ENCODE data around the gene KAT5.
"Not testable (repeated sequence)": the region's sequence is repeated elsewhere in the genome, so short reads cannot be mapped to it uniquely, and the experiment has no call there.

KAT5 gene

DNA sequence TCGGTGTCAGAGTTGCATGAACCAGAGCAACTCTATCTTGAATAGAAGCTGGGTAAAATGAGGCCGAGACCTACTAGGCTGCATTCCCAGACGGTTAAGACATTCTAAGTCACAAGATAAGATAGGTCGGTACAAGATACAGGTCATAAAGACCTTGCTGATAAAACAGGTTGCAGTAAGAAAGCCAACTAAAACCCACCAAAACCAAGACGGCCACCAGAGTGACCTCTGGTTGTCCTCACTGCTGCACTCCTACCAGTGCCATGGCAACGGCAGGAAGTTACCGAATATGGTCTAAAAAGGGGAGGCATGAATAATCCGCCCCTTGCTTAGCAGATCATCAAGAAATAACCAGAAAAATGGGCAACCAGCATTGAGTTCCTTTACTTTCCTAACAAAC, 2.4 kb upstream of the KAT5 start:
- no peak for DNase-seq (ENCODE audit: low spot score)

DNA sequence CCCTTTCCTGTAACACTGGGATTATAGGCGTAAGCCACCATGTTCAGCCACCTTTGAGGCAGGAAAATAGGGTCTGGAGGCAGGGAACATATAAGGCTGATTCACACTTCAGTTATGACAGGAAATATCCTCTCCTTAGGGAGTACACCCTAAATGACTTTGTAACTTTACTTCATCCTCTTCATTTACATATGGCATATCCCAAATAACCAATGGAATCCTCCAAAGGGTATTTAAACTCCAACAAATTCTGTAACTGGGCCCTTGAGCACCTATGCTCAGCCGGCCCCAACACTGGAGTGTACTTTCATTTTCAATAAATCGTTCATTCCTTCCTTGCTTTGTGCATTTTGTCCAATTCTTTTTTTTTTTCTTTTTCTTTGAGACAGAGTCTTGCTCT, 1.6 kb upstream of the KAT5 start:
- DNase-seq (ENCODE audit: low spot score): no peak

DNA sequence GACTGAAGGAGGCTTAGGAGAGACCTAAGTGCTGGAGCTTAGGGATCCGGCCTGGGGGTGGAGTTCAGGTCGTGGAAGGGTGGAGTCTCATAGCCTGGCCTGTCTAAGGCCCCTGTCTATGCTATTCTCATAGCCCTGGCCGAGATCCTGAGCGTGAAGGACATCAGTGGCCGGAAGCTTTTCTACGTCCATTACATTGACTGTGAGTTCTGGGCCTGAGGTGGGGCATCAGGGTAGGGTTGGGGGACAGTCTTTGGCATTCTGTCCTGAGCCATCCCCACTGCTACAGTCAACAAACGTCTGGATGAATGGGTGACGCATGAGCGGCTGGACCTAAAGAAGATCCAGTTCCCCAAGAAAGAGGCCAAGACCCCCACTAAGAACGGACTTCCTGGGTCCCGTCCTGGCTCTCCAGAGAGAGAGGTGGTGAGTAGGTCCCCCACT, 603 bp downstream of the KAT5 start:
- no peak for DNase-seq (ENCODE audit: low spot score)

DNA sequence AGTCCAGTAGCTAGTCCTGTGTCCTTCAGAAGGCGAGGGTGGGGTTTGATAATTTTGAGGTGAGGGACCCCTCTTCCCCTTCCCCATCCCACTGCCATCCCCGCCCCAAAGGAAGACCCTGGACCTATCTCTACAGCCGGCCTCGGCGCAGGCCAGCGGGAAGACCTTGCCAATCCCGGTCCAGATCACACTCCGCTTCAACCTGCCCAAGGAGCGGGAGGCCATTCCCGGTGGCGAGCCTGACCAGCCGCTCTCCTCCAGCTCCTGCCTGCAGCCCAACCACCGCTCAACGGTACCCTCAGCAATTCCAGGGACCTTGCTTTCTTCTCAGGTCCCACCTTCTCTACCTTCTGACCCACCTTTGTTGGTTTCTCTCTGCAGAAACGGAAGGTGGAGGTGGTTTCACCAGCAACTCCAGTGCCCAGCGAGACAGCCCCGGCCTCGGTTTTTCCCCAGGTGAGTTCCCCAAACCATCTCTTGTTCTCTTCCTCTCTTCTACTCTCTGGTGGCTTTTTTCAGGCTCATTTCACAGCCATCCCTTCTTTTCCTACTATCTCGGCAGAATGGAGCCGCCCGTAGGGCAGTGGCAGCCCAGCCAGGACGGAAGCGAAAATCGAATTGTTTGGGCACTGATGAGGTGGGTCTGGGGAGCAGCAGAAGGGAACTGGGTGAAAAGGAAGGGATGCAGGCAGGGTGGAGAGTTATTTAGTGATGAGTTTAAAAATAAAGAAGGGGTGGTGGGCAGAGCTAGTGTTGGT, 1.3 kb downstream of the KAT5 start:
- no peak for DNase-seq (ENCODE audit: low spot score)

DNA sequence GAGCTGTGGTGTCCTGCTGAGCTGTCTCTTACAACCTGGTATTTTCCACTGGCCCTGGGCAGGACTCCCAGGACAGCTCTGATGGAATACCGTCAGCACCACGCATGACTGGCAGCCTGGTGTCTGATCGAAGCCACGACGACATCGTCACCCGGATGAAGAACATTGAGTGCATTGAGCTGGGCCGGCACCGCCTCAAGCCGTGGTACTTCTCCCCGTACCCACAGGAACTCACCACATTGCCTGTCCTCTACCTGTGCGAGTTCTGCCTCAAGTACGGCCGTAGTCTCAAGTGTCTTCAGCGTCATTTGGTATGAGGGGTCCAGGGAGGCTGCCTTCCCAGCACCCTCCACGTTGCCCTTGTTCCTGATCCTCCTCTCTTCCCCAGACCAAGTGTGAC, 2.4 kb downstream of the KAT5 start:
- DNase-seq (ENCODE audit: low spot score): no peak

DNA sequence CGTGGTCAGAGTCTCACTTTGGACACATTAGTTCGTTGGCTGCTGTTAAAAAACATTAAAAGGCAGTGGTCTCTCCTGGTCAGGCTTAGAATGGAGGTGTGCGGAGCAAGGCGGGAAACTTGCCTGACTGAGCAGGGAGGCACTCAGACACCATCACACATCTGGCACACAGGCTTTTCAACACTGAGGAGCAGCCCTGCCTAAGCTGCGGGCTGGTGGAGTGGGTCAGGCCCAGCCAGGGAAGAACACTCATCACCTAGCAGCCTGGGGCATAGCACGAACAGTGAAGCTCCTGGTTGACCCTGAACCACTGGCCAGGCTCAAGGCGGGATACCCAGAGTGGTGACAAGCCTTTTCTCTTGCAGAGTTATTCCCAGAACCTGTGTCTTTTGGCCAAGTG, 4.2 kb downstream of the KAT5 start:
- no peak for DNase-seq (ENCODE audit: low spot score)

DNA sequence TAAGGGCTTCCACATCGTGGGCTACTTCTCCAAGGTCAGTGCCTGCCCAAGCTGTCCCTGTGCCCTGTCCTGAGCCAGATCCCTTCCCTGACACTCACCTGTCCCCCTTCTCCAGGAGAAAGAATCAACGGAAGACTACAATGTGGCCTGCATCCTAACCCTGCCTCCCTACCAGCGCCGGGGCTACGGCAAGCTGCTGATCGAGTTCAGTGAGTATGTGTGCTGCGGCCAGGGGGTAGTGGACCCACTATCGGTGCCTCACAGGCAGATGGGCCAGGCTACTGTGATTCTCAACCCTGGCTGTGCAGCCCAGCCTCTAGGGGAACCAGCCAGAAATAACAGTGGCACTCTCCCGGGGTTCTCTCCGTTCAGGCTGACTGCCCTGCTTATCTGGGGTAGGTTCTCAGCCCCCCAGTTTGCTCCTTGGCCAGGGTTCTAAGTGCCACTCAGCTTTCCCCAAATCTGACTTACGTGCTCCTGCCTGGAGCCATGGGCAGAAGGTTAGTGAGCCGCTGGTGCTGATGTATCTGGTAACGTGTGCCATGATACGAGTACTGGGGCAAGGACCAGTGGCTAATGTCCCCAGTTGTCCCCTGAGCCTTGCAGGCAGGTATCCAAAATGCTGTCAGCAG, 4.8 kb downstream of the KAT5 start:
- DNase-seq (ENCODE audit: low spot score): no peak

DNA sequence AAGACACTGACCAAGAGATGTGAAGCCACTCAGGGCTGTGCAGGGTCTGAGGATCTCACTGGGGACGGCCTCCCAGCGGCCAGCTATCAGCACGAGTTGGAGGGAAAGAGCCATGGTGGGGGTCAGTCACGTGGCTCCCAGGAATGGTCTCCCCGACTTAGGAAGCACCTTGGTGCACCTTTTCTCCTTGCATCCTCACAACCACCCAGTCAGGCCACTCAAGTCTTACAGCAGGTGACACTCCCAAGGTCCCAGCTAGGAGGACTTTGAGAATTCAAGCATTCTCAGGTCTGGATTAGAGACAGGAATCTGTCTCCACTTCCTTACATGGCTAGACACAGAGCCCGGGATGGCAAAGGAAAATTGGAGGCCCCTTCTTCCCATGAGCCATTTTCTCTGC, 5.9 kb downstream of the KAT5 start:
- DNase-seq (ENCODE audit: low spot score): no peak

DNA sequence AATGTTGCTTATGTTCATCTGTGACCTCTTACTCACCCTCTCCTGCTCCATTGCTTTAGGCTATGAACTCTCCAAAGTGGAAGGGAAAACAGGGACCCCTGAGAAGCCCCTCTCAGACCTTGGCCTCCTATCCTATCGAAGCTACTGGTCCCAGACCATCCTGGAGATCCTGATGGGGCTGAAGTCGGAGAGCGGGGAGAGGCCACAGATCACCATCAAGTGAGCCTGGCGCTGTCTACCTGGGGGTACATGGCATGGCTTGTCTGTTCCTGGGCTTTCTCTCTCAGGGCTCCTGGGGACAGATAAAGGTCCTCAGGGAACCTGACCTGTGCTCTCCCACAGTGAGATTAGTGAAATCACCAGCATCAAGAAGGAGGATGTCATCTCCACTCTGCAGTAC, 6.5 kb downstream of the KAT5 start:
- no peak for DNase-seq (ENCODE audit: low spot score)

DNA sequence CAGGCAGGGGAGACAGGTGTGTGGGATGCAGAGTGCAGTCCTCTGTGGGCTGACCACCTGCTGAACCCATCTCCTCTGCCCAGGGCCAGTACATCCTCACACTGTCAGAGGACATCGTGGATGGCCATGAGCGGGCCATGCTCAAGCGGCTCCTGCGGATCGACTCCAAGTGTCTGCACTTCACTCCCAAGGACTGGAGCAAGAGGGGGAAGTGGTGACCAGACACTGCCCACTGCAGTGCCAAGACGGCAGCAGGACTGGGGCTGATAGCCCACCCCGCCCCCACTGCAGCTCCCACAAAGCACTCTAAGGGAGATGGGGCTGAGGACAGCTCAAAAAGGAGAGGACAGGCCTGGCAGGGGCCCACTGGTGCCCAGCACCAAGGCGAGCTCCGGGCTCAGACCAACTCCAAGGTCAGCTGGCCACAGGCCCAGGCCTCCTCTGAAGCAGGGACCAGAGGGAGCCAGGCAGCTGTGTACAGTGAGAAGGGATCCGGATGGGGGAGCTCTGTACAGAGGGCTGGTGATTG, 7.0 kb downstream of the KAT5 start:
- no peak for DNase-seq (ENCODE audit: low spot score)

DNA sequence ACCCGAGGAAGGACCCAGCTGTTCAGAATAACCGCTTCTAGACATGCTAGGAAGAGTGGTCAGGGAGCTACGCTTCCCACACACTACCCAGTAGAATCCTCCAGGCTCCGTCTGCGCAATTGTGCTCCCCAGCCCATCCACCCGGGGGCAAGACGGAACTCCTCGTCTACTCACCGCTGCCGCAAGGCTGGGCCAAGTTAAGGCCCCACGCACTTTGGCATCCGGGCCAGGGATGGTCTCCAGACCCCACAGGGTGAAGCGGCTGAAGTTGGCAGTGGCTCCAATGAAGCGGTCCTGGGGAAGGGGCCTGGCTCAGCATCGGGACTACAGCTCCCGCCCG, 7.8 kb downstream of the KAT5 start:
- peak; percentile 44 for DNase-seq (ENCODE audit: low spot score)

DNA sequence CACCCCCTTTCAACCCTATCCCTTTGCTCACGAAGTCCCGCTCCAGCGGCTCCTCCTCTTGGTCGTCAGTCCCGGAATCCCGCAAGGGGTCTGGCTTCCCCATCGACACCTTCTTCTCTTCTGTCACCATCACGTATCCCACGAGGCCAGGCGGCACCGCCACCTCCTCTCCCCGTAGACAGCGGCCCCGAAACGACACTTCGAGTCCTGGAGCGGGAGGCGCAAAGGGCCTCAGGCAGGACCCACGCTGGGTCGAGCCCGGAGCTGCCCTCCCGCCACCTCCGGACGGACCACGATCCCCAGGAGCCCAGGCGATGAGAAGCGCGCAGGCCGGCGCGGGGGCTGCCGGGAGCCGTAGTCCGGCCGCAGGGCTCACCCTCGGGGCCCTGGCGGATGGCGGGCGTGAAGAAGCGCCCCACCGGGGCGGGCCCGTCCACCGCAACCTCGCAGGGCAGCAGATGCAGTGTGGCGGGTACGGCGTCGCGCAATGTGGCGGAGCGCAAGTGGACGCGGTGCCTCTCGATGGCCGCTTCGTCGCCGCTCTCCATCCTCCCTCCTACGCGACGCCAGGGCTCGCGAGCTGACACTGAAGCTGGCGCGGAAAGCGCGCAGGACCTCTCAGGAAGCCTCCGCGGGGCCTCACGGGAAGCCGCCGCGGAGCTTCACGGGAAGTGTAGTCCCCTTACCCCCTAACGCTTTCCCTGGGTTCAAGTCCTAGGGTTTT, 8.3 kb downstream of the KAT5 start, which contains the start of gene RNASEH2C:
Gene RNASEH2C (minus strand): TSS at position 588 of the 724 bp plus-strand sequence. CDS start 40 bp downstream, at position 548.
- DNase-seq (ENCODE audit: low spot score): peak; percentile 88

DNA sequence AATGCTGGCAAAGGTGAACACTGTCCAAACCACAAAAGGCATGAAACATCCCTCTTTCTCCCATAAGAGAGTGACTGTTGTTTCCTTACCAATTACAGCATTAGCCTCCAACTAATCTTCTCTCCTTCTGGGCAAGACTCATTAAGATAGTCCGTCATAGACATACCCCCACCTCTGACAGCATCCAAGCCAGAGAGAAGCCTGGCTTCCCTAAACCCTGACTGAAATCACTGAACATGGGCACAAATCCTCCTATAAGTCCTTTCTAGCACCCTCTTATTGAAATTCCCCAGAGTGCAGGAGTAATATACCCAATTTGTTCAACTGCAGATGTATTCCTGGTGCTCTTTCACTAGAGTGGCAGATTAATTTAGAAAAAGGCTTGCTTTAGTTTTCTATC, 10.2 kb downstream of the KAT5 start:
- DNase-seq (ENCODE audit: low spot score): no peak

DNA sequence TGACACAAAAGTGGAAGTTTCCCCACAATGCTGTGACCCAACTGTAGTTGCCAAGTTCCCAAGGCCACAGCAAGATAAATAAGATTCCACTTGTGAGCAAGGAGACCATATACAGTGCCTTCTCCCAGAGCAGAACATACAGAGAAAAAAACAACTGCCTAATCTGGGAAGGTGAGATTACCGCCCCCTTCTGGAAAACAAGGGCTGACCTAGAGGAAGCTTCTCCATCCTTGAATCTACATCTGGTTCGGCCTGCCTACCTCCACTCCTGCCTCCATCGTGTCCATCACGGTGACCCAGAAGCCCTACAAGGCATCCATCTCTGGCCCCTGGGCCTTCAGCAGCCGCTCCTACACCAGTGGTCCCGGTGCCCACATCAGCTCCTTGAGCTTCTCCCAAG, 14.6 kb downstream of the KAT5 start:
- no peak for DNase-seq (ENCODE audit: low spot score)

DNA sequence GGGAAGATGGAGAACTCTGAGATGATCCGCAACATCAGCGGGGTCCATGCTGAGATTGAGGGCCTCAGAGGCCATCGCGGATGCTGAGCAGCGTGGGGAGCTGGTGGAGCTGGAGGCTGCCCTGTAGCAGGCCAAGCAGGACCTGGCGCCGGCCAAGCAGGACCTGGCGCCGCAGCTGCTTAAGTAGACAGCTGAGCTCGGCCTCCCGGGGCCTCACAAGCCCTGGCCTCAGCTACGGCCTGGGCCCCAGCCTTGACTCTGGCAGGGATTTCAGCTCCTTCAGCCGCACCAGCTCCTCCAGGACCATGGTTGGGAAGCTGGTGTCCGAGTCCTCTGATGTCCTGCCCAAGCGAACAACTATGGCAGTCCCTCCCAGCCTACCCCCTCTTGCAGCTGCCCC, 15.8 kb downstream of the KAT5 start:
- DNase-seq (ENCODE audit: low spot score): no peak

DNA sequence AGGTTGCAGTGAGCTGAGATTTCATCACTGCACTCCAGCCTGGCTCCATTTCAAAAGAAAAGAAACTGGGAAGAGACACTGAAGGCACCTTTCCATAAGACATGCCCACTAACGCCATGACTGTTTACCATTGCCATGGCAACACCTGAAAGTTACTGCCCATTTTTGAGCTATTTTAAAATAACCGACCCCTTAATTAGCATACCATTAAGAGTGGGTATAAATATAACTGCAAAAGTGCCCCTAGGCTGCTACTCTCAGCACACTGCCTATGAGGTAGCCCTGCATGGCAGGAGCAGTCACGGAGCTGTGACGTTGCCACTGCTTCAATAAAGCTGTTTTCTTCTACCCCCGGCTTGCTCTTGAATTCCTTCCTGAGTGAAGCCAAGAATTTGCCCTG, 18.4 kb downstream of the KAT5 start:
- no peak for DNase-seq (ENCODE audit: low spot score)

DNA sequence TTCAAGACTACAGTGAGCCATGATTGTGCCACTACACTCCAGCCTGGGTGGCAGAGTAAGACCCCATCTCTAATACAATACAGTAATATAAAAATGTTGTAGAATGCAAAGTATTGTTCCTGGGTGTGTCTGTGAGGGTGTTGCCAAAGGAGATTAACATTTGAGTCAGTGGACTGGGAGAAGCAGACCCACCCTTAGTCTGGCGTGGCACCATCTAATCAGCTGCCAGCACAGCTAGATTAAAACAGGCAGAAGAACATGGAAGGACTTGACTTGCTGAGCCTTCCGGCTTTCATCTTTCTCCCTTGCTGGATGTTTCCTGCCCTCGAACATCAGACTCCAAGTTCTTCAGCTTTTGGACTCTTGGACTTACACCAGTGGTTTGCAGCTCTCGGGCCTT, 23.1 kb downstream of the KAT5 start:
- DNase-seq (ENCODE audit: low spot score): not testable (repeated sequence)

DNA sequence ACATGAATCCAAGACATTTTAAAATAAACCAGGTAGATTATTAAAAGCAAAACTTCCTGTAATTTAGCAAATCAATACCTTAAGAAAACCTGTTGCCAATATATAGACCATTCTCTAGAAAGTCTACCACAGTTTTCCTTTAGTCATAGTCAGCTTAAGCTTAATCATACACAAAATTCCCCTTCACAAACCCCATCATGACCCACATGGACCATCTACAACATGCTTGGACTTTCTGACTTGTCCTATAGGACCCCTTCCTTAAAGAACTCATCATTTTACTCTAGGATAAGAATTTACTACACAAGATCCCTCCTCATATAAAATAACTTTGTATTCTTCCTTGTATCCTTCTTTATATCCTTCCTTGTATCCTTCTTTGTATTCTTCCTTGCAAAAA, 24.8 kb downstream of the KAT5 start:
- no peak for DNase-seq (ENCODE audit: low spot score)

DNA sequence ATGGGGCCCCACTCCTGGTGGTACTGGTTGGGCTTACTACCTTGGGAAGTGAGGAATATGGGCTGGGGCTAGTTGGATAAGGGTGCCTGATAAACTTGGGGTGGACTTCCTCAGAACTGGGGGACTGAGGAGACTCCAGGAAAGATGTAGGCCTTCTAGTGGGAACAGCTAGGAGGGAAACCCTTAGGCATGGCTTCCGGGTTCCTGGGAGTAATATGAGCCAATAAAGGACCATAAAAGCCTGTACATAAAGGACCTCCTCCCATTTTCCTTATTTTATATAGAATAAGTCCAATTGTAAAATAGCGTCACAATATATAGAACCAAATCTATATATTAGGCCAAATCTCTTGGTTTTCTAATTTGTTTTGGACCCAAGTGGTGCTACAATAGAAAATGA, 27.0 kb downstream of the KAT5 start:
- no peak for DNase-seq (ENCODE audit: low spot score)

DNA sequence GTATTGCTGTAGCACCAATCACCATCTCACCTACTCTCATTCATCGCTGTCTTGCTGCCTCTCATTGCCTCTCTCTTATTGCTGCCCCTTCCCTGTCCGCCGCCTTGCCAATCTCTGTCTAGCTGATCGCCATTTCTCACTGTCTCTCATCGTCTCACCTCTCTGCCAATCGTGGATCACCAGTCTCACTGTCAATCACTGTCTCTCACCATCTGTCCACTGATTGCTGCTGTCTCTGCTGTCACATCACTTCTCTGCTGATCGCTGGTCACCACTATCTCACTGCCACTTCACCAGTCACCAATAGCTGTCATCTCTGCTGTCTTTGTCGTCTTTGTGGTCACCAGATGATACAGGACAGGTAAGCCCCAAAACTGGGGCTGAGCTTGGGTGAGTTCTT, 29.1 kb downstream of the KAT5 start:
- no peak for DNase-seq (ENCODE audit: low spot score)

DNA sequence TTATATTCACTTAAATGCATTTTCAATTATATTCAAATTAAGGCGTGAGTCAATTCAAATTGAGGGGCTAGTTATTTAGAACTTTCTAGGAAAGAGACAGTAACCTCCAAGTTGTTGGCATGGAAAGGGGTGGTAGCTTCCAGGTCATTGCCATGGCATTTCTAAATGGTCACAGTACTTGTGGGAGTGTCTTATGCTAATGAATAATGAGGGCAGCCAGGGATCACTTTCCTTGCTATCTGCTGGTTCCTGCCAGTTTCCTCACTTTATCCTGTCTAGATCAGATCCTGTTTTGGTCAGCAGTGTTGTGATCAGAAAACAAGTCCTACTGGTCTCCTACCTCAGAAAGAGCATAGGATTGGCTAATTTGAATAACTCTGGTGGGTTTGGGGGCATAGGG, 30.3 kb downstream of the KAT5 start:
- DNase-seq (ENCODE audit: low spot score): no peak

DNA sequence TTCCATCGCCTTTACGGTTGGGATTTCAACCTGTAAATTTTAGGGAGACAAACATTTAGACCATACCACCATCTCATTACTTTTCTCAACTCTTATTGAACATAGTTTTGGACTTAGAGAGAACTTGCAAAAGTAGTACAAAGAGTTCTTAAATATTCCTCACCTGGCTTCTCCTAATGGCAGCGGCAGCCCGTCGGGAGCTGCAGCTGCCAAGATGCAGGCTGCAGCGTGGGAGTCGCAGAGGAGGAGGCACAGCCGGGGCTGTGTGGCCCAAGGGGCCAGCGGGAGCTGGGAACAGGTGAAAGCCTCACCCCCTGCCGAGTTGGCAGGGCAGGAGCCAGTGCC, 31.6 kb downstream of the KAT5 start:
- no peak for DNase-seq (ENCODE audit: low spot score)

DNA sequence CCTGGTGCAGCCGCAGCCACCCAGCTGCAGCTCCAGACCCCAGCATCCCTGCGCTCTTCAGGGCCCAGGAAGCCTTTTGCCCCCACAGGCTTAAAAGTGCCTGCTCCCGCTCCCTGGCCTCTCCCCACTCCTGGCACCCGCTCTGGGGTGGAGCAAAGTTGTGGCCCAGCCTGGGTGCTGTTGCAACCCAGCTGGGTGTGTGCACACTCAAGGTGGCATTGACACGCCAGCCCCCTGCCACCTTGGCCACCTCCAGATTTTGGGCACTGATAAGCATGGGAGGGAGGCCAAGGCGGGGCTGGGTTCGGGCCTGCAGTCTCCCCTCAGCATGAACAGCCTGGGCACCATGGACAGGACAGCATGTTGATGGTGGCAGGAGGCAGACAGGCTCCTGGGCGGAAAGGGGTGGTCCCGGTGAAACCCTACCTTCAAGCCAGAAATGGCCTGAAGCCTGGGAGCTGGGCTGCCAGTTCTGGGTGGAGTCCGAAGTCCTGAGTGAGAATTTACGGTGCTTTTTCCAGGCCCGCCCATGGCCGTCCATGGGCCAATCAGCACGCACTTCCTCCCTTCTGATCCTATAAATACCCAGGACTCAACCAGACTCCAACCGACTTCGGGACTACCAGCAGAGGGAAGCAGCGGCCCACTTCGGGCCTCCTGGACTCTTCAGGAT, 32.1 kb downstream of the KAT5 start:
- DNase-seq (ENCODE audit: low spot score): peak; percentile 58
